Activated T-cell treated with anti-CD3 and anti-CD28 coated beads for 4 hours (primary cell): ENCODE measurements around the gene DIS3L2.

ENCODE experiments used
- DNase-seq: peaks from one replicate; pipeline ENCODE4 v3.0.0-alpha.2; 2020

DIS3L2 gene

DNA sequence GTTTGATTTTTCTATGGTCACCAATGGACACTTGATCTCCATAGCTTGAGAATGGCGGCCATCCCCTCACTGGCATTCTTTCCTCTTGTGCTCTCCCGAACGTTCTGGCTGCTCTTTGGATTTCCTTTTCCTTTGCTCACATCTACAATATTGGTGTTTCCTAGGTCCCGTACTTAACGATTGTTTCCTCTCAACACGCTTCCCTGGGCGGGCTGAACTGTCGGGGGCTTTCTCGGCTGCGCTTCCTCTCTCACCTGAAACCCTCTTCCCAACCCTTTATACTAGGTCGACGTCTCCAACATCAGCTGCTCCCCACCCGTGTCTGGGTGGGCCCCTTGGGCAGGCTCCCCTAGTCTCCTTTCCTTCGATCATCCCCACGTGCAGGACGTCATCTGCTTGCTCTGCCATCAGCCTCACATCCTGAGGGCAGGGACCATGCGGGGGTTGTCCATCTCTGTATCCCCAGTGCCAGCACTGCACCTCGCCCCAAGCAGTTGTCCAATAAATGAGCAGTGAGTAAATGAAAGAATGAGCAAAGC lies 634 bp upstream of the DIS3L2 start:
- DNase-seq, result no peak

DNA sequence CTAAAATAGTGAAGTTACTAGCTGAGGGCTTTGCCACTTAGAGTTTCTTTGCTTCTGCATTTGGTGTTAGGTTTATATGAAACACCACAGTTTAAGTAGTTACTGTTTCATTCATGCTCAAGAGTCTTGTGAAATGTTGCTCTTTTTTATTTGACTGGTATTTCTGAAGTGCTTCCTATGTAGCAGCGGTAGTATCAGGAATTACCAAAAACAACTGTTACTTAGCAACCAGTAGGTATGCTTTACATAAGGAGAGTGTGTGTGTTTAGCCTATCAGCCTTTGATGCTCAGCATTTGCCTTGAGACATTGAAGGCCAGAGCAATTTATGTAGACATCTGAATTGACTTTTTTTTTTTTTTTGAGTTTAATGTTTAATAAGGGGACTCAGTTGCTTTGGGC lies 3.6 kb downstream of the DIS3L2 start:
- DNase-seq, result no peak

DNA sequence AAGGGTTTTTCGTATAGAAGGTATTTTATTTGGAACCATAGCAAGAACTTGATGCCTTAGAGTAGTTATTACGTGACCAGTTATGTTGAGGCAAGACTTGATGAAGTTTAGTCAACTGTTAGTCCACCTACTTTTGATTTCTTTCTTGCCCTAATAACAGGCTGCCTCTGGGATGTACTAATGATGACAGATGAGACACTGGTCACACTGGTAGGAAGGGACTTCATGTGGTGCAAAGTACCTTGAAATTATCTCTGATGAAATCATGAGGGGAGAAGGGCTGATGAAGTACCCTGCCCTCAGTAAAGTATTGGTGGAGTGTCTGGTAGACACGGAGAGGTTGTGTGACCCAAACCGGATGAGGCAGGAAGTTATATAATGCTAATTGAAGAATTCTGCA lies 5.4 kb downstream of the DIS3L2 start:
- no peak for DNase-seq

DNA sequence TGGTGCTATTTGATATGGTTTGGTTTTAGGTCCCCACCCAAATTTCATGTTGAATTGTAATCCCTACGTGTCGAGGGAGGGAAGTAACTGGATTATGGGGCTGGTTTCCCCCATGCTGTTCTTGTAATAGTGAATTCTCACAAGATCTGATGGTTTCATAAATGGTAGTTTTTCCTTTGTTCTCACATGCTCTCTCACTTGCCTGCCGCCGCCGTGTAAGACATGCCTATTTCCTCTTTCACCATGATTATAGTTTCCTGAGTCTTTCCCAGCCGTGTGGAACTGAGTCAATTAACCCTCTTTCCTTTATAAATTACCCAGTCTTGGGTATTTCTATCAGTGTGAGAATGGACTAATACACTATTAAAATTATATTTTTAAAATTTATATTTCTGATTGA lies 7.3 kb downstream of the DIS3L2 start:
- no peak for DNase-seq

DNA sequence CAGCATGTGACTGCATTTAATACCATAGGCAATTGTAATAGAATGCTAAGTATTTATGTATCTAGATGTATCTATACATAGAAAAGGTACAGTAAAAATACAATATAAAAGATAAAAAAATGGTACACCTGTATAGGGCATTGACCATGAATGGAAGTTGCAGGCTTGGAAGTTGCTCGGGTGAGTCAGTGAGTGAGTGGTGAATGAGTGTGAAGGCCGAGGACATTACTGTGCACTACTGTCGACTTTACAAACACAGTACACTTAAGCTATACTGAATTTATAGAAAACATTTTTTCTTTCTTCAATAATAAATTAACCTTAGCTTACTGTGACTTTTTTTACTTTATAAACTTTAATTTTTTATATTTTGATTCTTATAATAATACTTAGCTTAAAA lies 8.9 kb downstream of the DIS3L2 start:
- no peak for DNase-seq

DNA sequence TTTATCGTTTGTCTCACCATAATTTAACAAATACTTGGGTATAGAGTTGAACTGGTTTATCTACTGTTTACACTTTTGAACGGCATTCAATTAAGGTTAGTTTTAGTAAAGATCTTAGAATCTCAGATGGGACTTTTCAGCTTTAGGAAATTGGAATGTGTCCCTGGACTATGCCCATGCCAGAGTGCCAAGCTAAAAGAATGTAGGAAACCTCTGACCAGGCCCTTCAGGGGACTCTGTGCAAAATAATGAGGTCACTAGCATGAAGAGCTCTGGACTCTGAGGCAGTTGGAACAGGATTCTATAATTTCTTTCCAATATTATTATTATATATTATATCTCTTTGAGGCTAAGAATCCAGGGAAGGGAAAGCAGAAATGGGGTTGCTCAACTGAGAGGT lies 13.5 kb downstream of the DIS3L2 start:
- DNase-seq, result no peak

DNA sequence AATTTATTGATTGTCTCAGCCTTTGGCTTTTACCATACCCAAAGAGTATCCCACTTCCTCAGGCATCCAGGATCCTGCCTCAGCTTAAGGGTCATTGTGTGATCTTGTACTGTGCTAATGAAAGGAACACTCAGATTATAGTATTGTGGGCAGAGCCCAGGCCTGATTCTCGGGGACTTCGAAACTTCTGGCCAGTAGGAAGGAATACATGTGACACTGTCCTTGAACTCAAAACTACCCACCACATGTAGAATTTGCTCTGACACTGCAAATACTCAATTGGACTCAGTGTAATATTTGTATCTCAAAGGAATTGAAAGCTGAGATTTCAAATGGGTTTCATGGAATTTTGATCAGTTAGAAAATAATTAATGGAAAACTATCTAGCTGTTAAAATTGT lies 15.9 kb downstream of the DIS3L2 start:
- DNase-seq, result no peak

DNA sequence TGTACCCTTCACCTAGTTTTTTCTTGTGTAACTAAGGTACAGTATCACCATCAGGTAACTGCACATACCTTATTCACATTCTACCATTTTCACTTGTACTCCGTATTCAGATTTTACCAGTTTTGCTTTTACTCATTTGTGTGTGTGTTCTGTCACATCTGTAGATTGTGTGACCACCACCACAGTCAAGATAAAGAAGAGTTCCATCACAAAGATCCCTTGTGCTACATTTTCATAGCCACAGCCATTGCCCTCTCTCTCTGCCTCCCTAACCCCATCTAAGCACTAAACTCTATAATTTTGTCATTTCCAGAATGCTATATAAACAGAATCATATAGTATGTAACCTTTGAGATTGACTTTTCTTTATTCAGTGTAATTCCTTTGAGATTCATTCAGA lies 23.5 kb downstream of the DIS3L2 start:
- no peak for DNase-seq

DNA sequence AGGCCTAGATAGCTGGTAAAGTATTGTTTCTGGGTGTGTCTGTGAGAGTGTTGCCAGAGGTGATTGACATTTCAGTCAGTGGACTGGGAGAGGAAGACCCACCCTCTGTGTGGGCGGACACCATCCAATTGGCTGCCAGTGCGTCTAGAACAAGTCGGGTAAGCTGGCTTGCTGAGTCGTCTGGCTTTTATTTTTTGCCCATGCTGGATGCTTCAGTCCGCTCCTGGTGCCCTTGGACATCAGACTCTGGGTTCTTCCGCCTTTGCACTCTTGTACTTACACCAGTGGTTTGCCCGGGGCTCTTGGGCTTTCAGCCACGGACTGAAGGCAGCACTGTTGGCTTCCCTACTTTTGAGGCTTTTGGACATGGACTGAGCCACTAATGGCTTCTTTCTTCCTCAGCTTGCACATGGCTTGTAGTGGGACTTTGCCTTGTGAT lies 24.3 kb downstream of the DIS3L2 start:
- DNase-seq, result no peak

DNA sequence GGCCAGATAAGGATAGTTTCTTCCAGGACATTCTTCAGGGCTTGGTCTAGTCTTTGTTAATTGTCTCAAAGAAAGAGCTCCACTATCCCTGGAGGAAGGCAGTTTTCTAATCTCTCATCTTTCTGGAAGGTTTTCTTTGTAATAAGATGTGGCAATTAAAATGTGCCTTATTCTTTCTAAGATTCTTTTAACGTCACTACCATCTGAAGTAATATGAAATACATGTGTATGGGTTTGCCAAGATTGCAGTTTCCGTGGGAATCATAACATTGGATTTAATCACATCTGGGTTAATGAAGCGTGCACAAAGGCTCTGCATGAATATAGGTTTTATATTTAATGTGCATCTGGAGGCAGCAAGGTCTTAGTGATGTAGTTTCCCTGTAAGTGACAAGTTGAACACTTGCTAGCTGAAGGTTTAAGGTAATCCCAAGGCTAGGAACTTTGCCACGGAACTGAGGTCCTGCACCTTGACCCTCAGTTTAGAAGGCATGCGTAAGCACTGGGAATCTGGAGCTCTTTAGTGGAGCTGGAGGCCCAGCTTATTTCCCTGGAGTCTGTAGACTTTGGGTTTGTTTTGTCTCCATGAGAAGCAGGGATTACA lies 25.7 kb downstream of the DIS3L2 start:
- no peak for DNase-seq

DNA sequence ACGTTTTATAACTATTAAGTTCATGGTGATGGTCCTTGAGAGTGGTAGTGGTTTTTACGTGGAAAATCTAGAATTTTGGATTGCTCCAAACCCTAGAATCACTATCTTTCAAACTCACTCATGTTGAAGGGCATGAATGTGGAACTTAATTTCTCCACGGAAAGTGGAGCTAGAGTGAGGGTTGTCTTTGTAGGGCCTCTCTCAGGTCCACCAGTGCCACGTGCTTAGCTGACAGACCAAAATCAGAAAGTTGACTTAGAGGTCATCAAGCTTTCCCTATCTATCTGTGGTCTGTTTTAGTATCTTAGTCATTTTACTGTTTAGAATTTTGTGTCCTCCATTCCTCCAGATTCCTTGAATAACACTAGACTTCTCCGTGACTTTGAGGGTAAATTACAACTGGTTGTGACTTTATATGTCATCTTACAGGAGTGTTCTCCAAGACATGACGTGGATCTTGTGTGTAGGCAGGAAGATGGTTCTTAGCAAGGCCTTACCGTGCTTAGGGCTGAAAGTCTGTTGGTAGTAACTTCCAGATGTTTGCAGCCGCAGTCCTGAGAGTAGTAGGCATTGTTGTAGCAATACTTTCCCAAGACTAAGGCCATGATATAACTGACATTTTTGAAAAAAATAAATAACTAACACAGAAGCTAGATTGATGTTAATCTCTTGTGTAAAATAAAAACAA lies 26.8 kb downstream of the DIS3L2 start:
- DNase-seq, result no peak

DNA sequence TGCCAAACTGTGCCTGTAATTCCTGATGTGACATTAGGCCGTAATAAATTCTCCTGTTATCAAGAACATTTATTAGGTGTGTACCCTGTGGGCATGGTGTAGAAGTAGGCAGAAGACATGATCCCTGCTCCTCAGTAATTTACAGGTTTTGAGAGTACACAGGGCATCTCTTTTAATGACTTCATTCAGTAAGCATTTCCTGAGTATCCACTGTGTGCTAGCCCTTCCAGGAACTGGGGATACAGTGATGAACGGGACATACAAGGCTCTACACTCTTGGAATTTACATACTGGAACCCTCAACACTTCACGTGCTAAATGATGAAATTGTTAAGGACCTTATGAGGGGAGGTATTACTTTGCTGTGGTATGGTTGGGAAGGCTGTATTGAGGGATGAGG lies 30.2 kb downstream of the DIS3L2 start:
- DNase-seq, result no peak

DNA sequence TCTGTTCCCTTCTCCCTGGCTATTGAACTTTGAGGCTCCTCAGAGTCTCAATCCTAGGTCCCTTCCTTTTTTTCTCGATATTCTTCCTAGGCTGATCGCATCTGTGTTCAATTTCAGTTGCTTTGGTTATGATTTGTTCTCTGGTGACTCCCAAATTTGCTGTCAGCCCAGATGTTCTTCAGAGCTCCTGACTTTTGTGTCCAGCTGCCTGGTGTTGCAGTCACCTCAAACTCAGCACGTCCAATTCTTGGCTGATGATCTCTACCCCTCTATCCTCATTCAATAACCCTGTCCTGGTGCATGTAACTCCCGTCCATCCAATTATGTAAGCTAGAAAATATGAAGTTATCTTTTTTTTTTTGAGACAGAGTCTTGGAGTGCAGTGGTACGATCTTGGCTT lies 31.4 kb downstream of the DIS3L2 start:
- DNase-seq, result no peak

DNA sequence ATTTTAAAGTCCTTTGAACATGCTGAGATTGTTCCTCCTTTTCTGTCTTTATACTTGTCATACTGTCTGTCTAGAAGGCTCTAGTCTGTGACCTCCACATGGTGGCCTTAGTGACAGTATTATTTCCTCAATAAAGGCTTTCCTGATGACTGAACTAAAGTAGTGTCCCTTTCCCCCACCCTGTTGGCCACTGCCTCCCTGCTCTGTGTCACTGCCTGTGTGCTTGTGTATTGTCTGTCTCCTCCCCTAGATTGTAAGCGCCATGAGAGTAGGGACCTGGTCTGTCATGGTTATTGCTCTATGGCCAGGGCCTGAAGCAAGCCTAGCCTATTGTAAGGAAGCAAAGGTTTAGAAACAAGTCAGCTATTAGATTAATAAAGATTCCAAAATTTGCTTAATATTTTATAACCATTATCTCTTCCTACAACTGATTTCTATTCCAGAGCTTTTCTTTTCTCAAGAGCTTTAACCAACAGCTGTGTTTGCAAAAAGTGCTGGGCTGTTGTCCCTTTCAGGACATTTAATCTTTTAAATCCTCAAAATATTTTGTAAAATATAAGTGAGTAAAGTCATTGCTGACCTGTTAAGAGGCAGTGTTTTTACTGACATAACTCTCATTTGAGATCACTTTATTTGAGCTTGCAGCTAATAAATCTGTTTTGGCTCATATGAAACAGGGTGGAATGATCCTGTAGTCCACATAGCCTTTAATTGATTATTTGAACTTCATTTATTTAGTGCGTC lies 35.5 kb downstream of the DIS3L2 start:
- no peak for DNase-seq

DNA sequence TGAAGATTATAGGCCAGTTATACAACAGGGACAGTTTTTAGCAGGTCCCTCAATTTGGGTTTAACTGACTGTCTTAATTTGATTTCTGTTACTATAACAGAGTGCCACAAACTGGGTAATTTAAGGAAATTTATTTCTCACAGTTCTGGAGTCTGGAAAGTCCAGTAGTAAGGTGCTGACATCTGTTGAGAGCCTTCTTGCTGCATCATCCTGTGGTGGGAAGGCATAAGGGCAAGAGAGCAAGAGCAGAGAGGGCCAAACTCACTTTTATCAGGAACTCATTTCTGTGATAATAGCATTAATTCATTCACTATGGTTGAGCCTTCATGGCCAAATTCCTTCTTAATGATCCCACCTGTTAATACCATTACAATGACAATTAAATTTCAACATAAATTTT lies 36.5 kb downstream of the DIS3L2 start:
- DNase-seq, result no peak

DNA sequence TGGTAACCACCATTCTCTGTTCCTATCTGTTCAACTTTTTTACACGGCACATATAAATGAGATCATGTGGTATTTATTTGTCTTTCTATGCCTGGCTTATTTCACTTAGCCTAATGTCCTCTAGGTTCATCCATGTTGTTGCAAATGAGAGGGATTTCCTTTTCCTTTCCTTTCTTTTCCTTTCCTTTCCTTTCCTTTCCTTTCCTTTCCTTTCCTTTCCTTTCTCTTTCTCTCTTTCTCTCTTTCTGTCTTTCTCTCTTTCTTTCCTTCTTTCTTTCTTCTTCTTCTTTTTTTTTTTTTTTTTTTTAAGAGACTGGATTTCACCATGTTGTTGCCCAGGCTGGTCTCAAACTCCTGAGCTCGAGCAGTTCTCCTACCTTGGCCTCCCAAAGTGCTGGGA lies 38.9 kb downstream of the DIS3L2 start:
- no peak for DNase-seq

DNA sequence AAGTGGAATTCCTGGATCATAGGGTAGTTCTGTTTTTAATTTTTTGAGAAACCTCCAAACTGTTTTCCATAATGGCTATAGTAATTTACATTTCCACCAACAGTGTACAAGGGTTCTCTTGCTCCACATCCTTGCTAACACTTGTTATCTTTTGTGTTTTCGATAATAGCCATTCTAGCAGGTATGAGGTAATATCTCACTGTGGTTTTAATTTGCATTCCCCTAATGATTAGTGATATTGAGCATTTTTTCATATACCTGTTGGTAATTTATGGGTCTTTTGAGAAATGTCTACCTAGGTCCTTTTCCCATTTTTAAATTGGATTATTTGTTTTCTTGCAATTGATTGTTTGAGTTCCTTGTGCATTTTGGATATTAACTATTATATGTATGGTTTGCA lies 39.6 kb downstream of the DIS3L2 start:
- no peak for DNase-seq

DNA sequence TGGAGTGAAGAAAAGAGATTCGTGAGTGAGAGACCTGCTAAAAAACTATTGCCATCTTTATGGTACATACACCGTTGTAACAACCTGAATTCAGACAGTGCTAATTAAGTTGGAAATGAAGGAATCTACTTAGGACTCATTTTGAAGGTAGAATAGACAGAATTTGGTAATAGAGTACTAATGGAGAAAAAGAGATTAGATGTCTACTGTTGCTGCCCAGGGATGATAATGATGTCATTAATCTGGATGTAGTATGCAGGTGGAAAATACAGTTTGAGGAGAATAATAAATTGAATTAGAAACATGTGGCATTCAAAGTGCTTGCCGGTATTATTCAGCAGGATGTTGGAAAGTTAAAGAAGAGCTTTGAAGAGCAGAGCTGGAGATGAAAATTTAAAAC lies 44.7 kb downstream of the DIS3L2 start:
- no peak for DNase-seq

DNA sequence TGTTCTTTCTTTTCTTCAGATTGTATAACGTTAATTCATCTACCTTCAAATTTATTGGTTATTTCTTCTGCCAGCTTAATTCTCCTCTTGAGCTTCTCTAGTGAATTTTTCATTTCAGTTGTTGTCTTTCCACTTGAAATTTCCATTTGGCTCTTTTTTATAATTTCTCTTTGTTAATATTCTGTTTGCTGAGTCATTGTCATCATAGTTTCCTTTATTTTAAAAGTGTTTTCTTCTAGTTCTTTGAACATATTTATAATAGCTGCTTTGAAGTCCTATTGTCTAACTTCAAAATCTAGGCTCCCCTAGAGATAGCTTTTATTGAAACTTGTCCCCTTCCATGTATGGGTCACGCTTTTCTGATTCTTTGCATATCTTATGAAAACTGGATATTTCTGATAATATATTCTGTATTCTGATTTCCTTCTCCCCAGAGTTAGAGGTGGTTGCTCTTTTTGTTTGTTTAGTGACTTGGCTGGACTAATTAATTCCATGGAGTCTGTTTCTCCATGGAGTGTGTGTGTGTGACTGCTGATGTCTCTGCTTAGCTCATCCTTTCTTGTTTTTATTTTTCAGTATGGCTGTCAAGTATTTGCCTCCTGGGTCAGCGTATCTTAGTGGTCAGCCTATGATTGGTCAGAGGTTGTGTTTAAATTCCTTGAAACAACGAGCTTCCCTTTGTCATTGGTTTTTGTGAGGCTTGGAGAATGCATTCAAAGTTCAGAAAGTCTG lies 47.6 kb downstream of the DIS3L2 start:
- DNase-seq, result no peak

DNA sequence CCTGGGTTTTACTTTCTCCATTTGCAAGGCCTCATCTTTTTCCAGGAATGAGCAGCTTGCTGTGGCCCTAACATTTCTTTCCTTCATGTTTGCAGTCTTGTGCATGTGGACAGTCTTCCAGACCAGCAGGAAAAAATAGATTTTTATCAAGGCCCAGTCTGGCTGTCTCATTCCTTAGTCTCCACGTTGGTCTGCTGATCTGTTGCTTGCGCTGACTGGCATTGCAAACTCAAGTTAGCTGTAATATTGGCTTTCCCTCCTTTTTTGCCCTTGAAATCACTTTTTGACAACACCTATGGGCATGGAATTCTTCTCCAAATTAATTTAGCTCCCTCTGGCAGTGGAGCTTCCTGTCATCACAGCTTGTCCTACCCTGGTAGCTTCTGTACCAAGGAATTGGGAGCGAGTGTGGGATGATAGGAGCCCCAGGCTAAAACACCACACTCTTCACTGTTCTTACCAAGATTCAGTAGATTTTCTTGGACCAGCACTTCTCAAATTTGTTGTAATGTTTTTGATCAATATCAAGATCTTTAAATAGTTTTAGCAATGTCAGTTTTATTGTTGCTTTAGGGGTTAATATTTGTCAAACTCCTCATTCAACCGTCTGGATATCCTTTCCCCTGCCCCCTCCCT lies 48.2 kb downstream of the DIS3L2 start:
- no peak for DNase-seq

DNA sequence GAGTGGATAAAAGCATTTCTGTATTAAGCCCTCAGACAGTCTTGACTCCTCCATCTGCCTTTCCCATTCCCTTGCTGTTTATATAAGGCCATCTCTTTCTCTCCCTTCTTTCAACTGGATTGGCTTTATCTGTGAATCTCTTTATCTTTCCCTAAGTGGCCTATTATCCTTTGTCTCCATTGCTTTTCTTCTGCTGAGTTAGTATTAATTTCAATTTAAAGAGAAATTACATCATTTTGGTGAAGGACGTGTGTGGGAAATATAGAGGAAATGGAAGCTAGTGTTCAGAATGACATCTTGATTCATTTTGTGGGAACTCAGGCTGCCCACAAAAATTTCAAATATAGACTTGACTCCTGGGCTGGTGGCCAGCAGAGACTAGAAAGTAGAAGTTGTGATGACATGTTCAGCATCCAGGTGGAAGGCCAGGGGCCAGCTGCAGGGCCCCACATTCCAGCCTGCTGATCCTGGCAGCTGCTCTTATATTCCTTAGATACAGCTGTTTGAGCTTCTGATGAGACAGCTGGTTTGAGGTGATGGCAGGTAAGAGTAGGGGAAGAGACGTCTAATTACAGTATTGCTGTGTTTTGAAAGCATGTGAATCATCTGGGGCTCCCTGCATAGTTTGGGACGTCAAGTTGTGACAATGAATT lies 52.3 kb downstream of the DIS3L2 start:
- DNase-seq, result no peak

DNA sequence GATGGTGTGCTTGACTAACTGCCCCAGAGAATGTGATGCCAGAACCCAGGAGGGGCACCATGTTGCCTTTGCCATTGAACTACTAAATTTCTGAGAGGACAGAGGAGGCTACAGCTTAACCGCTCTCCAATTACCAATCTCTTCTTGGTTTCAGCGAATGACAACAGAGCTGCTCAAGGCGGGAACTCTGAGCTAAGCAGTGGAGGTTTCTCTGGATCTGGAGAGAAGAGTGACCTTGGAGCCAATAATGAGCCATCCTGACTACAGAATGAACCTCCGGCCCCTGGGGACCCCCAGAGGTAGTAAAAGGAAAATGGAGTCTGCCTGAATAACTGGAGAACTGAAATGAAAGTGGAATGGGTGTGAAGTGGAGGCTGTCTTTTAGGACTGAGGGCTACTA lies 53.2 kb downstream of the DIS3L2 start:
- no peak for DNase-seq
